GM18858 (cell line): ENCODE measurements around the gene NFKBIA.
"Not testable (repeated sequence)": the region's sequence is repeated elsewhere in the genome, so short reads cannot be mapped to it uniquely, and the experiment has no call there.

ENCODE experiments used
- ATAC-seq: cut with Tn5 transposase; IDR thresholded peaks from one replicate; pipeline ENCODE4 v1.9.1; 2021; ENCODE audit not compliant: unreplicated experiment

Gene NFKBIA, protein sequence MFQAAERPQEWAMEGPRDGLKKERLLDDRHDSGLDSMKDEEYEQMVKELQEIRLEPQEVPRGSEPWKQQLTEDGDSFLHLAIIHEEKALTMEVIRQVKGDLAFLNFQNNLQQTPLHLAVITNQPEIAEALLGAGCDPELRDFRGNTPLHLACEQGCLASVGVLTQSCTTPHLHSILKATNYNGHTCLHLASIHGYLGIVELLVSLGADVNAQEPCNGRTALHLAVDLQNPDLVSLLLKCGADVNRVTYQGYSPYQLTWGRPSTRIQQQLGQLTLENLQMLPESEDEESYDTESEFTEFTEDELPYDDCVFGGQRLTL

DNA sequence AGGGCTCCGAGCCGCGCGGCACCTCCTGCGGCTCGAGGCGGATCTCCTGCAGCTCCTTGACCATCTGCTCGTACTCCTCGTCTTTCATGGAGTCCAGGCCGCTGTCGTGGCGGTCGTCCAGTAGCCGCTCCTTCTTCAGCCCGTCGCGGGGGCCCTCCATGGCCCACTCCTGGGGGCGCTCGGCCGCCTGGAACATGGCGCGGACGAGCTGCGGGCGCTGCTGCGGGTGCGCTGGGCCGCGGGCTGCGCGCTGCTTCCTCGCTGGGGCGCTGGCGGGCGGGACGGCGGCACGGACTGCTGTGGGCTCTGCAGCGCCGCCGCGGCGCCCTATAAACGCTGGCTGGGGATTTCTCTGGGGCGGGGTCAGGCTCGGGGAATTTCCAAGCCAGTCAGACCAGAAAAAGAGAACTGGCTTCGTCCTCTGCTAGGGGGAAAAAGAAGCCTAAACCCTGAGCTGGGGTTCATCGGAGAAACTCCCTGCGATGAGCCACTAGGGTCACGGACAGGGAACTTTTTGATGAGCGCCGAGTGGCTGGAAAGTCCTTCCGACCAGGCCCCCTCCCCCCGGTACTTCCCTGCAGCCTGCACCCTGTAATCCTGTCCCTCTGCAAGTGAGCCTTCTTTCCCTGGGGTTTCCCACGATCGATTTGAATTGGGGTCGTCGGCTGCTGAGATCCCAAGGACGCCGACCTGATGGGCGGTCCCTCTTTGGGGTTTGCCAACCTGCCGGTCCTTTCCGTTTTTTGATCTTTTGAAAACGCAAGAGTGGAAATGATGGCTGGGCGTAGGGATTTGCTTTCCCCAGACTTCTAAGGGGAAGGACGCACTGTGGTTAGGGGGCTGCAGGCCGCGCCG, at the start of gene NFKBIA:
TSS of gene NFKBIA (minus strand) at position 301 of the 855 bp plus-strand sequence. CDS start at position 196, 105 bp downstream.
- ATAC-seq = peak; percentile 43

GRCh38 chr14:35446450-35446849, 41.9 kb upstream of the NFKBIA start:
- ATAC-seq = no peak

DNA sequence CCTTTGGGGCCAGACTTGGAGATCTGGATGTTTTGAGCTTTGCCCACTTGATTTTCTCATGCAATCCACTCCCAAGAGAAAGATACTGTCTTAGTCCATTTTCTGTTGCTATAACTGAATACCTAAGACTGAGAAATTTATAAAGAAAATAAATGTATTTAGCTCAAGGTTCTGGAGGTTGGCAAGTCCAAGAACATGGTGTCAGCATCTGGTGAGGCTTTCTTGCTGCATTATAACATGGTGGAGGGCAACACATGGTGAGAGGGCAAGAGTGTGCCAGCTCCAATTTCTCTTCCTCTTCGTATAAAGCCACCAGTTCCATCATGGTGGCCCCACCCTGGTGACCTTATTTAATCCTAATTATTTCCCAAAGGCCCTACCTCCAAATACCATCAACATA, 39.6 kb upstream of the NFKBIA start:
- ATAC-seq = no peak

- no peak for ATAC-seq
These were observed 36.6 kb upstream of the NFKBIA start for GRCh38 chr14:35441160-35441559.

DNA sequence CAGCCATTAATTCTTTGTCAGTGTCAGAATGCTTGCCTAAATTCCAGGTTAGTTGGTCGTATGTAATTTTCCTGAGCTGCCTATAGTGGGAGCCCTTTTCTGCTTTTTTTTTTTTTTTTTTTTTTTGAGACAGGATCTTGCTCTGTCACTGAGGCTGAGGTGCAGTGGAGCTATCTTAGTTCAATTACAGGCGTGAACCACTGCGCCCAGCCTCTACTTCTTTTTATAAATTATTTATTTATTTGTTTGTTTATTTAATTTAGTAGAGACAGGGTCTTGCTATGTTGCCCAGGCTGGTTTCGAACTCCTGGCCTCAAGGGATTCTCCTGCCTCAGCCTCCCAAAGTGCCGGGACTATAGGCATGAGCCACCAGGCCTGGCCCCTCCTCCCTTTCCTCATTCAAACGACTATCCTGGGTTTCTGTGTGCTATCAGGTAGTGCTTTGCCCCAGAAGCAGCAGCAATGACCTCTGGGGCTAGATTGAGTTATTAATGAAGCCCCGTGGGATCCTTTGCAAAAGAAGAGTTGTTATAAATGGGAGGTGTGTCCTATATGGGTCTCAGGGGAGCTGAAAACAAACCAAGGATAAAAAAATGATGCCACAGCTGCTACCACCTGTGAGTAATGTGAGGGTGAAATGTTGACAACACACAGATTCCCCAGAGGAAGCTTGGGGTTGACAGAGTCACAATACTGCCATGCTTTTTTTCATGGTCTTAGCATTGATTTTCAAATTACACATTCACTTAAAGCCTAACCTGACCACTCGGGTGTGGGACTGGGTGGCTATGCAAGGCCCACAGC, 34.6 kb upstream of the NFKBIA start:
- no peak for ATAC-seq

GRCh38 chr14:35438492-35438891, 33.9 kb upstream of the NFKBIA start:
- ATAC-seq = not testable (repeated sequence)

GRCh38 chr14:35435177-35435576, 30.6 kb upstream of the NFKBIA start:
- ATAC-seq = no peak

DNA sequence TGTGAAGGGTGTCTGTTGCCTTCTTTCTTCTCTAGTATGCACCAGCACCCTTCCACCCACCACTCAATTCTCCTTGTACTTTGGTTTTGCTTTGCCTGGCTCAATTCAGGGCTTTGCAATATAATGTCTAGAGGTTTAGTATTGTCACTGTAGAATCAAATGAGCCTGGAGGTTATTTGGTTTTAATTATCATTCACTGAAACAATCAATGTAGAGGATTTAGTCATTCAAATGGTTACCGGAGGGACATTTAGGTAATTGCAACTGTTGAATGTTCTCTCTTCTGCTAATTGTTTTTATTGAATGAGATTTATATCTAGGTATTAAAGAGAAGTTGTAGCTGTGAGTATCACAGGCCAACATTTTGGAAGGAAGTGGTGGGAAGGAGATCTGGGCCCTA, 29.3 kb upstream of the NFKBIA start:
- ATAC-seq = no peak

GRCh38 chr14:35430459-35431199, 26.1 kb upstream of the NFKBIA start:
- no peak for ATAC-seq

DNA sequence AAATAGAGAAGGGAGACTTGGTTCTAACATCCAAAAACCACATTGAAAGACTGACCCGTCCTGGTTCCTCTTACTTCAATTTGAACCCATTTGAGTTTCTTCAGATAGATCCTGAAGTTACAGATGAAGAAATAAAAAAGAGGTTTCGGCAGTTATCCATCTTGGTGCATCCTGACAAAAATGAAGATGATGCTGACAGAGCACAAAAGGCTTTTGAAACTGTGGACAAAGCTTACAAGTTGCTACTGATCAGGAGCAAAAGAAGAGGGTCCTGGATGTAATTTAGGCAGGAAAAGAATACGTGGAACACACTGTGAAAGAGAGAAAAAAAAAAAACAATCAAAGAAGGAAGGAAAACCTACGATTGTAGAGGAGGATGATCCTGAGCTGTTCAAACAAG, 25.4 kb upstream of the NFKBIA start:
- ATAC-seq = no peak

GRCh38 chr14:35425850-35426249, 21.3 kb upstream of the NFKBIA start:
- ATAC-seq = no peak

DNA sequence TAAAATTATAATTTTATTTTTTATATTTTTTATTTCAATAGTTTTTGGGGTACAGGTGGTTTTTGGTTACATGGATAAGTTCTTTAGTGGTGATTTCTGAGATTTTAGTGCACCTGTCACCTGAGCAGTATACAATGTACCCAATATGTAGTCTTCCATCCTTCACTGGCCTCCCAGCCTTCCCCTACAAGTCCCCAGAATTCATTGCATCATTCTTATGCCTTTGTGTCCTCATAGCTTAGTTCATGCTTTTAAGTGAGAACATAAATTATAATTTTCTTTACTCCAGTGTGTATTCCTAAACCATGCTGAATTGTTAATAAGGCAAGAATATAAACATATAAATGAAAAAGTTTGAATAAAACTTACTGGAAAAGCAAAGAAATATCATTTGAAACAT, 19.1 kb upstream of the NFKBIA start:
- ATAC-seq = no peak

GRCh38 chr14:35420036-35420811, 15.7 kb upstream of the NFKBIA start:
- ATAC-seq = no peak

DNA sequence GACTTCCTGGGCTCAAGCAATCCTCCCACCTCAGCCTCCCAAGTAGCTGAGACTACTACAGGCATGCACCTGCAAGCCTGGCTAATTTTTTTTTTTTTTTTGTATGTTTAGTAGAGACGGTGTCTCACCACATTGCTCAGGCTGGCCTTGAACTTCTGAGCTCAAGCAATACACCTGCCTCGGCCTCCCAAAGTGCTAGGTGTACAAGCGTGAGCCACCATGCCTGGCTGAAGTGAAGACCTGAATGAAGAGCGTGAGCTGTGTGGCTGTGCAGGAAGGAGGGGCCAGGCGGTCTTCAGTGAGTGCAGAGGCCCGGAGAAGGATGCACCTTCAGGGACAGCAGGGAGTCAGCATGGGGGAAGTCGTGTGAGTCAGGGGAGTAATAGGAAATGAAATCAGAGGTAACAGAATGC, 14.9 kb upstream of the NFKBIA start:
- no peak for ATAC-seq

DNA sequence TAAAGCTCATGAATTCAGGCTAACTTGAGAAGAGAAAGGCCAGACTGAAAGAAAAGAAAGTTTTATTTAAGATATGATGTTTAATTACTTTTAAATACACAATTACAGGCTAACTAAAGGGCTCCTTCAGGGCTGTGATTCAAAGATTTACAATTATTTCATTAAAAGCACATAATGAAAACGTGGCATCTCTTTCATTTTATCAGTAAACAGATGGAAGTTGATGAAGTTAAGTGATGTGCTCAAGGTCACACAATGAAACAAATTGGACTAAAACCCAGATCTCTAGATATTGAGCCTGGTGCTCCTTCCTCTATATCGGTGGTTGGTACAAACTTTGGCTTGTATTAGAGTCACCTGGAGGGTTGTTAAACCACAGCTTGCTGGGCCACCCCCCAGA, 13.5 kb upstream of the NFKBIA start:
- no peak for ATAC-seq

DNA sequence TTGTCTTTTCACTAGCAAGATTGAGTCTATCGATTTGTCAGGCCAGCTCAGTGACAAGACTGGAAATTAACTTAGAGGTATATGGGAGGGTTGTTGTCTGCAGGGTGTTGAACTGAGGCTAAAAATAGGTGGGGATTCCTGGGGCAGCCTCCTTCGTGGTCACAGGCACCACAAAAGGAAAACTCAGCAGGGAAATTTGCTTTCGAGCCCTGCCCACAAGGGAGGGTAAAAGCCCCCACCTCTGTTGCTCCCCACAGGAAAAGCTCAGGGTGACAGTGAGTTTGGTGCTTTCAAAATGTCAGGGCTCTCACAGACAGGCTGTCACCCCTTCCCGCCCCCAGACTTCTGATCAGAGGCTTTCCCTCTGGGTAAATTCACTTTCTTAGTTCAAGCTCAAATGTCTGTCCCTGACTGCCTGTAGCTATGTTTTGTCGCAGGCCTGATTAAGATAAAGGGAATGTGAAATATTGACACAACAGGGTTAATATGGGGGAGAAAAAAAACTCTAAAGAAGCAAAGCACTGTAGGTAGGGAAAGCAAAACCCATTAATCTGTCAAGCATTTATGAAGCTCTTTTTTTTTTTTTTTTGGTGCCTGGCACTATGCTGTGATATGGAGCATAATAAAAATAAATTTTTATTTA, 11.7 kb upstream of the NFKBIA start:
- no peak for ATAC-seq

DNA sequence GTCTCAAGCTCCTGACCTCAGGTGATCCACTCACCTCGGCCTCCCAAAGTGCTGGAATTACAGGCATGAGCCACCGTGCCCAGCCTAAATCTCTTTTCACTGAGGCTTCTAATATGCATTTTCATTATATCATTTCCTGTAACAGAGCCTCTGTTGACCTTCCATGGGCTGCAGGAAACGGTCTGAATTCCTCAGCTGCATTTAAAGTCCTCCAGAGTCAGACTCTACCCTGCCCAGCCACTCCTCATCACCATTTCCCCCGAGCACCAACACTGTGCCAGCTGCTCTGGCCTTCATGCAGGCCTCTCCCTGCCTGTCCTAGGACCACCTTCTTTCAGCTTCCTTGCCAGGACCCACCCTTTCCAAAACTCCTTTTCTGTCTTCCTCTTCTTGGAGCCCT, 9.8 kb upstream of the NFKBIA start:
- ATAC-seq = no peak

DNA sequence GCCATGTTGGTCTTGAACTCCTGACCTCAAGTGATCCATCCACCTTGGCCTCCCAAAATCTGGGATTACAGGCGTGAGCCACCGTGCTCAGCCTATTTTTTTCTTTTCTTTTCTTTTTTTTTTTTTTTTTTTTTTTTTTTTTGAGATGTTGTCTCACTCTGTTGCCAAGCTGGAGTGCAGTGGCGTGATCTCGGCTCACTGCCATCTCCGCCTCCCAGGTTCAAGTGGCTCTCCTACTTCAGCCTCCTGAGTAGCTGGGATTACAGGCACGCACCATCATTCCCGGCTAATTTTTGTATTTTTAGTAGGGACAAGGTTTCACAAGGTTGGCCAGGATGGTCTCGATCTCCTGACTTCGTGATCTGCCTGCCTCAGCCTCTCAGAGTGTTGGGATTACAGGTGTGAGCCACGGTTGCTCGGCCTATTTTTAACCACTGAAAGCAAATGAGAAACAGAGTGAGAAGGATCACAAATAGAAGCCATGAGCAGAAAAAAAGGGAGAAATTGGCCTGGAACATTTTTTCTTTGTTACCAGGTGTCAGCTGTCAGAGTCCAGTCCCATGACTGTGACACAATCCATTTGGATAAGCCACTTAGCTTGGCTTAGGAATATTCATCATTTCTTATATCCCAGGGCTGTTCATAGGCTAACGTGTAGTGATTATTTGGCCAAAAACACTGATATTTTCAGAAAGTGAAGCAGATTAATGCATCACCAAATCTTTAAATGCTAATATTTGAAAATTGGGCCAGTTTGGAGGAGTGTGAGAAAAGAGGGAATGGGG, 7.9 kb upstream of the NFKBIA start:
- ATAC-seq = no peak

GRCh38 chr14:35410858-35411257, 6.3 kb upstream of the NFKBIA start:
- ATAC-seq = no peak
